Fibroblast of upper back skin (primary cell): Measurements from ENCODE around the gene ANKZF1.

Source experiments
- DNase-seq: peaks from one replicate; pipeline ENCODE4 v3.0.0-alpha.2; 2013

ANKZF1 gene

DNA sequence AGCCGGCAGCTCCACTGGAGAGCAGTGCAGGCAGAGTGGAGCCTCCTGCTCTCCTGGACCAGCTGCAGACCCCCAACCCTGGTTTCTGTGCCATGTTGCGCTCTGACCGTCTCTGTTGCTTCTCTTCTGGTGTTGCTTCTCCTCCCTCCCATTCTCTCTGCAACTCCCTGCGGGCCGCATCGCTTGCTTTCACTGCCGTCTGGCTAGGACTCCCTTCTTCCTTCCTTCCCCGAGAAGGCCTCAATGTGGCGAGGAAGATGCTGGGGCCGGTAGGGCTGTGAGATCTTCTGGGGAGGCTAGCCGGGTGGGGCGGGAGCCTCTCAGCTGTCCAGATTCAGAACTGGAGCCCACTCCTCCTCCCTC, 55.7 kb downstream of the ANKZF1 start:
- no peak for DNase-seq

DNA sequence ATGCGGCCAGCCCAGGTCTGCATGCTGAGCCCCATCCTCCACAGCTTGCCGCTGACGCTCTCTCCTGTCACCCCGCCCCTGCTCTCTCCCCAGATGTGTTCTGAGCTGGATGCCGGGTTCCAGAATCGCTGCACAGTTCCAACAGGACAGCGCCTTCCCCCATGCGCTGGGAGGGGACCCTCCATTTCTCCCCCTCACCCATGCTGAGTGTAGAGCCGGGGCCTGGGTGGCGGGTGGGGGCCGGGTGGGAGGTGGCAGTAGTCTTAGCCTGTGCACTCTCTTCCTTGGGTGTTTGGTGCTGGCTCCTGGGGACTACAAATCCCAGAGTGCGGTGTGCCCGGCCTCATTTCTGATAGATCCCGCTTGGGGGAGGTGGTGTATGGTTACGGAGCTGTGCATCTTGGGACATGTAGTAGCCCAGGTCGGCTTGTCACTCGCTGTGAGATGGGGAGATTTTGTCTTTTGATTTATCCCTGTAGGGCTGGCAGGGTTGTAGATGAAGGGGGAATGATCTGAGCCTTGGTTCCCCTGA, 56.4 kb downstream of the ANKZF1 start:
- peak; percentile 74 for DNase-seq
